HepG2 (cell line): ENCODE data around the gene COQ5. TPM values are rescaled to one million over a fixed set of nuclear protein-coding genes. Genes with fewer than 3 reads are reported as not detected.

ENCODE experiments used
- ASH2L ChIP-seq: fragments of 300-600, 200-600 bp; sonication (generic); IDR thresholded peaks from 2 replicates; pipeline ENCODE4 v1.7.0; 2017; ENCODE audit warnings: low read depth, mild to moderate bottlenecking, moderate library complexity, mixed read lengths, low read length; ENCODE audit not compliant: insufficient read length
- ATF7 ChIP-seq, 2 experiments: fragments of 450-650 bp in 1 of 2; sonication (generic) in 1 of 2; formaldehyde crosslinking in 1 of 2; IDR thresholded peaks; 2 replicates each; pipeline versions ENCODE4 v1.4.0 to v1.6.1; 2016 to 2020; ENCODE audit warnings: antibody characterized with exemption in 1 of 2, mild to moderate bottlenecking in 1 of 2, missing genetic modification reagents in 1 of 2
- CENPT ChIP-seq: sonication (generic); formaldehyde crosslinking; IDR thresholded peaks from 2 replicates; pipeline ENCODE4 v1.8.0; 2022; ENCODE audit warnings: low read depth, mild to moderate bottlenecking, moderate library complexity, missing genetic modification reagents
- KLF6 ChIP-seq: IDR thresholded peaks from 2 replicates; pipeline ENCODE4 v1.8.0; 2016; ENCODE audit warnings: missing biosample characterization, missing genetic modification reagents
- SAP130 ChIP-seq: IDR thresholded peaks from 2 replicates; pipeline ENCODE4 v1.6.1; 2016; ENCODE audit warnings: low read depth
- SUZ12 ChIP-seq: fragments of 150-350 bp; IDR thresholded peaks from 2 replicates; pipeline ENCODE4 v1.6.1; 2014; ENCODE audit warnings: low read depth, low read length
- TEAD3 ChIP-seq: optimal IDR thresholded peaks from 2 replicates; pipeline ENCODE3; 2016; ENCODE audit warnings: borderline replicate concordance
- ZFYVE20 ChIP-seq: sonication (generic); formaldehyde crosslinking; IDR thresholded peaks from 2 replicates; pipeline ENCODE4 v1.8.0; 2023; ENCODE audit warnings: low read depth, mild to moderate bottlenecking, moderate library complexity, missing genetic modification reagents, borderline replicate concordance
- polyA plus RNA-seq, 8 experiments: library from polyadenylated mRNA; depleted of rRNA in 3 of 8; stranded (reverse) in 7 of 8; unstranded in 1 of 8; fragments of >200 nt; fragmentation: Illumina TruSeq in 4 of 8; extraction: Trizol in 4 of 8; gene quantifications; 2 replicates each; pipeline versions ENCODE4 v1.2.1 to v1.2.3, GENCODE V29; 2011 to 2016; ENCODE audit warnings: low read depth in 4 of 8, missing spikeins in 1 of 8, mixed read lengths in 1 of 8; ENCODE audit not compliant: insufficient read depth in 1 of 8
- total RNA-seq, 5 experiments: library from RNA; depleted of rRNA; stranded (reverse); fragments of >200 nt; fragmentation: Illumina TruSeq; extraction: Trizol; gene quantifications; 2 replicates each; pipeline ENCODE4 v1.2.3, GENCODE V29; 2016; ENCODE audit warnings: low read depth in 1 of 5
- TF ChIP-seq, protein P1 (sequence below), 2 experiments: sonication (generic) in 1 of 2; formaldehyde crosslinking in 1 of 2; IDR thresholded peaks; 2 replicates each; pipeline versions ENCODE4 v1.4.0 to v1.6.1; 2016 to 2020; ENCODE audit warnings: borderline replicate concordance in 1 of 2, low read depth in 1 of 2, mild to moderate bottlenecking in 1 of 2, missing genetic modification reagents in 1 of 2
- TF ChIP-seq, protein P2 (sequence below): IDR thresholded peaks from 2 replicates; pipeline ENCODE4 v1.6.1; 2016; ENCODE audit warnings: mild to moderate bottlenecking
- TF ChIP-seq, protein P3 (sequence below): sonication (generic); formaldehyde crosslinking; IDR thresholded peaks from 2 replicates; pipeline ENCODE4 v1.4.0; 2020; ENCODE audit warnings: missing genetic modification reagents
- TF ChIP-seq, protein P4 (sequence below): sonication (generic); formaldehyde crosslinking; IDR thresholded peaks from 2 replicates; pipeline ENCODE4 v1.4.0; 2020; ENCODE audit warnings: missing genetic modification reagents, borderline replicate concordance

COQ5 gene
- total and polyA plus RNA-seq, 2 of the 13 experiments (the other 11 are each of a cell fraction or from before 2014, with no cell fraction given) = 36.4 to 41.5 TPM

DNA sequence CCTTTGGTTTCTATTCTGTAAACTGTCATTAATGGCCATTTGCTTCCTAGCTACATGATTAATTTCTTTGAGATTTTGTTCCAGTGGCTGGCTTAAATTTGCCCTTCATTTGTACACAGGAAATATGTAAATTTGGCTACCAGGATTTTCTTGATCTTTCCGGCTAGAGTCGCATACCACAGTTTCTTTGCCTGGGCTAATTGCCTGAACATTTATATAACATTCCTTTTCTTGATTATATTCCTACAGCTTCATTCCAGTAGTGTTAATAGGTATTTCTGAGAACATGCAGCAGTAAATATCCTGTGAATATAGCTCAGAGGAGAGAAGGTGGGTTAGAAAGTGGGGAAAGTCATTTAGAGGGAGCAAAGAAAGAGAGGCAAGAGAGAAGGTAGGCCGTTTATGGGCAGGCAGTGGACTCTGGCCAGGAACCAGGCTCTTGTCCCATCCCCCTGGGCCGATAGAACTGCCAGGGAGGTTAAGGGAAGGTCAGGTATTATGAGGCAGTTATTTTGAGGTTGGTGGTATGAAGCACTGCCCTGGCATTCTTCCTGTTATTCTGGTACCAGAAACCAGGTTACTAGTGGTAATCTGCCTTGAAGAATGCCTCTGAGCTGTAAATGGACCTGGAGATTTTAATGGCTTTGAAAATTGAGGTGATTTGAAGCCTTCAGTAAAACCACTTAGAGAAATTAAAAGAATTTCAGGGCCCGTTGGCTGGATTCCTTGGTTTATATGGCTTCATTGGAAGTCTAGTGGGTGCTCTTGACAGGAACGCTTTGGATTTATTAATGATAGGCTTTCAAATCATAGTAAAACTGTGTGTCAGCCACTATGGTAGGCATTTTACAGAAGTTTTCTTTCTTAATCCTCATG, 9.6 kb upstream of the COQ5 start (continued):
- TF ChIP-seq, protein P1, sequence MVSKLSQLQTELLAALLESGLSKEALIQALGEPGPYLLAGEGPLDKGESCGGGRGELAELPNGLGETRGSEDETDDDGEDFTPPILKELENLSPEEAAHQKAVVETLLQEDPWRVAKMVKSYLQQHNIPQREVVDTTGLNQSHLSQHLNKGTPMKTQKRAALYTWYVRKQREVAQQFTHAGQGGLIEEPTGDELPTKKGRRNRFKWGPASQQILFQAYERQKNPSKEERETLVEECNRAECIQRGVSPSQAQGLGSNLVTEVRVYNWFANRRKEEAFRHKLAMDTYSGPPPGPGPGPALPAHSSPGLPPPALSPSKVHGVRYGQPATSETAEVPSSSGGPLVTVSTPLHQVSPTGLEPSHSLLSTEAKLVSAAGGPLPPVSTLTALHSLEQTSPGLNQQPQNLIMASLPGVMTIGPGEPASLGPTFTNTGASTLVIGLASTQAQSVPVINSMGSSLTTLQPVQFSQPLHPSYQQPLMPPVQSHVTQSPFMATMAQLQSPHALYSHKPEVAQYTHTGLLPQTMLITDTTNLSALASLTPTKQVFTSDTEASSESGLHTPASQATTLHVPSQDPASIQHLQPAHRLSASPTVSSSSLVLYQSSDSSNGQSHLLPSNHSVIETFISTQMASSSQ (IDR thresholded peaks at IDR 0.05; ENCODE audit: low read depth) = no peak
- TF ChIP-seq, protein P1 (CRISPR knock-in tag; IDR thresholded peaks at IDR 0.05; ENCODE audit: borderline replicate concordance) = no peak
- no peak for TF ChIP-seq SUZ12
- TF ChIP-seq, protein P2, sequence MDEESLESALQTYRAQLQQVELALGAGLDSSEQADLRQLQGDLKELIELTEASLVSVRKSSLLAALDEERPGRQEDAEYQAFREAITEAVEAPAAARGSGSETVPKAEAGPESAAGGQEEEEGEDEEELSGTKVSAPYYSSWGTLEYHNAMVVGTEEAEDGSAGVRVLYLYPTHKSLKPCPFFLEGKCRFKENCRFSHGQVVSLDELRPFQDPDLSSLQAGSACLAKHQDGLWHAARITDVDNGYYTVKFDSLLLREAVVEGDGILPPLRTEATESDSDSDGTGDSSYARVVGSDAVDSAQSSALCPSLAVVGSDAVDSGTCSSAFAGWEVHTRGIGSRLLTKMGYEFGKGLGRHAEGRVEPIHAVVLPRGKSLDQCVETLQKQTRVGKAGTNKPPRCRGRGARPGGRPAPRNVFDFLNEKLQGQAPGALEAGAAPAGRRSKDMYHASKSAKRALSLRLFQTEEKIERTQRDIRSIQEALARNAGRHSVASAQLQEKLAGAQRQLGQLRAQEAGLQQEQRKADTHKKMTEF (CRISPR knock-in tag) = peak; percentile 19; the same call in 1 of the 2 replicates
- peak; percentile 56 for TF ChIP-seq SAP130 (CRISPR knock-in tag)
- TF ChIP-seq KLF6 (CRISPR knock-in tag) = no peak
- peak; percentile 48 for TF ChIP-seq ASH2L
- TF ChIP-seq, protein P3, sequence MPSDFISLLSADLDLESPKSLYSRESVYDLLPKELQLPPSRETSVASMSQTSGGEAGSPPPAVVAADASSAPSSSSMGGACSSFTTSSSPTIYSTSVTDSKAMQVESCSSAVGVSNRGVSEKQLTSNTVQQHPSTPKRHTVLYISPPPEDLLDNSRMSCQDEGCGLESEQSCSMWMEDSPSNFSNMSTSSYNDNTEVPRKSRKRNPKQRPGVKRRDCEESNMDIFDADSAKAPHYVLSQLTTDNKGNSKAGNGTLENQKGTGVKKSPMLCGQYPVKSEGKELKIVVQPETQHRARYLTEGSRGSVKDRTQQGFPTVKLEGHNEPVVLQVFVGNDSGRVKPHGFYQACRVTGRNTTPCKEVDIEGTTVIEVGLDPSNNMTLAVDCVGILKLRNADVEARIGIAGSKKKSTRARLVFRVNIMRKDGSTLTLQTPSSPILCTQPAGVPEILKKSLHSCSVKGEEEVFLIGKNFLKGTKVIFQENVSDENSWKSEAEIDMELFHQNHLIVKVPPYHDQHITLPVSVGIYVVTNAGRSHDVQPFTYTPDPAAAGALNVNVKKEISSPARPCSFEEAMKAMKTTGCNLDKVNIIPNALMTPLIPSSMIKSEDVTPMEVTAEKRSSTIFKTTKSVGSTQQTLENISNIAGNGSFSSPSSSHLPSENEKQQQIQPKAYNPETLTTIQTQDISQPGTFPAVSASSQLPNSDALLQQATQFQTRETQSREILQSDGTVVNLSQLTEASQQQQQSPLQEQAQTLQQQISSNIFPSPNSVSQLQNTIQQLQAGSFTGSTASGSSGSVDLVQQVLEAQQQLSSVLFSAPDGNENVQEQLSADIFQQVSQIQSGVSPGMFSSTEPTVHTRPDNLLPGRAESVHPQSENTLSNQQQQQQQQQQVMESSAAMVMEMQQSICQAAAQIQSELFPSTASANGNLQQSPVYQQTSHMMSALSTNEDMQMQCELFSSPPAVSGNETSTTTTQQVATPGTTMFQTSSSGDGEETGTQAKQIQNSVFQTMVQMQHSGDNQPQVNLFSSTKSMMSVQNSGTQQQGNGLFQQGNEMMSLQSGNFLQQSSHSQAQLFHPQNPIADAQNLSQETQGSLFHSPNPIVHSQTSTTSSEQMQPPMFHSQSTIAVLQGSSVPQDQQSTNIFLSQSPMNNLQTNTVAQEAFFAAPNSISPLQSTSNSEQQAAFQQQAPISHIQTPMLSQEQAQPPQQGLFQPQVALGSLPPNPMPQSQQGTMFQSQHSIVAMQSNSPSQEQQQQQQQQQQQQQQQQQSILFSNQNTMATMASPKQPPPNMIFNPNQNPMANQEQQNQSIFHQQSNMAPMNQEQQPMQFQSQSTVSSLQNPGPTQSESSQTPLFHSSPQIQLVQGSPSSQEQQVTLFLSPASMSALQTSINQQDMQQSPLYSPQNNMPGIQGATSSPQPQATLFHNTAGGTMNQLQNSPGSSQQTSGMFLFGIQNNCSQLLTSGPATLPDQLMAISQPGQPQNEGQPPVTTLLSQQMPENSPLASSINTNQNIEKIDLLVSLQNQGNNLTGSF = no peak
- TF ChIP-seq ATF7 (IDR thresholded peaks at IDR 0.05) = no peak
- no peak for TF ChIP-seq ATF7 (CRISPR knock-in tag; IDR thresholded peaks at IDR 0.05)
- no peak for TF ChIP-seq CENPT
- TF ChIP-seq, protein P4, sequence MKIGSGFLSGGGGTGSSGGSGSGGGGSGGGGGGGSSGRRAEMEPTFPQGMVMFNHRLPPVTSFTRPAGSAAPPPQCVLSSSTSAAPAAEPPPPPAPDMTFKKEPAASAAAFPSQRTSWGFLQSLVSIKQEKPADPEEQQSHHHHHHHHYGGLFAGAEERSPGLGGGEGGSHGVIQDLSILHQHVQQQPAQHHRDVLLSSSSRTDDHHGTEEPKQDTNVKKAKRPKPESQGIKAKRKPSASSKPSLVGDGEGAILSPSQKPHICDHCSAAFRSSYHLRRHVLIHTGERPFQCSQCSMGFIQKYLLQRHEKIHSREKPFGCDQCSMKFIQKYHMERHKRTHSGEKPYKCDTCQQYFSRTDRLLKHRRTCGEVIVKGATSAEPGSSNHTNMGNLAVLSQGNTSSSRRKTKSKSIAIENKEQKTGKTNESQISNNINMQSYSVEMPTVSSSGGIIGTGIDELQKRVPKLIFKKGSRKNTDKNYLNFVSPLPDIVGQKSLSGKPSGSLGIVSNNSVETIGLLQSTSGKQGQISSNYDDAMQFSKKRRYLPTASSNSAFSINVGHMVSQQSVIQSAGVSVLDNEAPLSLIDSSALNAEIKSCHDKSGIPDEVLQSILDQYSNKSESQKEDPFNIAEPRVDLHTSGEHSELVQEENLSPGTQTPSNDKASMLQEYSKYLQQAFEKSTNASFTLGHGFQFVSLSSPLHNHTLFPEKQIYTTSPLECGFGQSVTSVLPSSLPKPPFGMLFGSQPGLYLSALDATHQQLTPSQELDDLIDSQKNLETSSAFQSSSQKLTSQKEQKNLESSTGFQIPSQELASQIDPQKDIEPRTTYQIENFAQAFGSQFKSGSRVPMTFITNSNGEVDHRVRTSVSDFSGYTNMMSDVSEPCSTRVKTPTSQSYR (CRISPR knock-in tag) = peak; percentile 85
- TF ChIP-seq ZFYVE20 (CRISPR knock-in tag) = no peak
- peak; percentile 68 for TF ChIP-seq TEAD3 (CRISPR knock-in tag)
